ENCODE measurements around the gene LYZL4.

The LYZL4 gene, protein sequence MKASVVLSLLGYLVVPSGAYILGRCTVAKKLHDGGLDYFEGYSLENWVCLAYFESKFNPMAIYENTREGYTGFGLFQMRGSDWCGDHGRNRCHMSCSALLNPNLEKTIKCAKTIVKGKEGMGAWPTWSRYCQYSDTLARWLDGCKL

DNA sequence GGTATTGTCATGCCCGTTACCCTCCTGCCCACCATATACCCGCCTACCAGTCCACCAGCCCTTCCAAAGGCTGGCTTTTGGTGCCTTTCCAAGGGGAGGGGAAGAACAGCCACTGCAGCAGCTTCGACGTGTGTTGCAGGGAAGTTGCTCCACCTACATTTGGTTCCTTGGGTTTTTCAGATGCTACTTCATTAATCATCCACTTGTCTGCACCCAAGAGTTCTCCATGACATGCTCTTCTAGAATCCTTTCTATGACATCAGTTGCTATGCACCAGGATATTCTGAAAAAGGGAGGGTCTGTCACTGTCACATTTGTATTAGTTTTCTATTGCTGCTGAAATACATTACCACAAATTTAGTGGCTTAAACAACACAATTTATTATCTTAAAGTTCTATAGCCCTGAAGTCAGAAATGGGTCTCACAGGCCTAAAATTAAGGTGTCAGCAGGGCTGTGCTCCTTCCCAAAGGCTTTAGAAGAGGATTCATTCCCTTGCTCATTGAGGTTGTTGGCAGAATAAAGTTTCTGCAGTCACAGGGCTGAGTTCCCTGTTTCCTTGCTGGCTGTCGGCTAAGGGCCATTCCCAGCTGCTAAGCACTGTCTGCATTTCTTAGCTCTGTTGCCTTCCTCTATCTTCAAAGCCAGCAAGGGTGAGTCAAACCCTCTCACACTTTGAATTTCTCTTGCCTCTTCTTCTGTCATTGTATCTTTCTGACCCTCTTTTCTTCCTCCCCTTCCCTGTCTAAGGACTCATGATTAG is at the start of gene LYZL4:
LYZL4 (minus strand) TSS at position 241 of the 762 bp plus-strand sequence. CDS start 3,359 bp downstream, outside the sequence.
- FAIRE-seq = no peak

DNA sequence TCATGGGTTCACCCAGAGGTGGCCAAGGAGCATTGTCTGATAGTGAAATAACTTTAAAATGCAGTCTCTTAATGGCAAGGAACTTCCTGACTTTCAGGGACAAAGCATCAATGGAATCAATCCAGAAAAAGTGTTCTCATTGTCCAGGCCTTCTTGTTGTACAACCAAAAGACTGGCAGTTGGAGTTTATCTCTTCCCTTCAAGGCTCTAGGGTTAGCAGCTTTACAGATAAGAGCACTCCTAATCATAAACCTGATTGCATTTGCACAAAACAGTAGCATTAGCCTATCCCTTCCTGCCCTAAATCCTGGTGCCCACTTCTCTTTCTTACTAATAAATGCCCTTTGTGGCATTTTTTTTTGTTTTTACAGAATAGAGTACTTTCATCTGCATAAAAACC is 48.7 kb upstream of the LYZL4 start:
- FAIRE-seq = no peak

DNA sequence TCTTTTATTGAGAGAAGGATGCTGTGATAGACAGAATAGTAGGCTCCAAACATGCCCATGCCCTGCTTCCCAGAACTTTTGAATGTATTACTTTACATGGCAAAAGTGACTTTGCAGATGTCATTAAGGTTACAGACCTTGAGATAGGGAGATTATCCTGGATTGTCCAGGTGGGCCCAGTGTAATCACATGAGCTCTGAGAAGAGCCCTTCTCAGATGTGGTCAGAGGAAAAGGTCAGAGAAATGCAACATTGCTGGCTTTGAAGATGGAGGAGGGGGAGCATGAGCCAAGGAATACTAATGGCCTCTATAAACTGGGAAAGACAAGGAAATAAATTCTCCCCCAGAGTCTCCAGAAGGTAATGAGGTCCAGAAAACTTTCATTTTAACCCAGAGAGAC is 45.8 kb upstream of the LYZL4 start:
- no peak for FAIRE-seq

DNA sequence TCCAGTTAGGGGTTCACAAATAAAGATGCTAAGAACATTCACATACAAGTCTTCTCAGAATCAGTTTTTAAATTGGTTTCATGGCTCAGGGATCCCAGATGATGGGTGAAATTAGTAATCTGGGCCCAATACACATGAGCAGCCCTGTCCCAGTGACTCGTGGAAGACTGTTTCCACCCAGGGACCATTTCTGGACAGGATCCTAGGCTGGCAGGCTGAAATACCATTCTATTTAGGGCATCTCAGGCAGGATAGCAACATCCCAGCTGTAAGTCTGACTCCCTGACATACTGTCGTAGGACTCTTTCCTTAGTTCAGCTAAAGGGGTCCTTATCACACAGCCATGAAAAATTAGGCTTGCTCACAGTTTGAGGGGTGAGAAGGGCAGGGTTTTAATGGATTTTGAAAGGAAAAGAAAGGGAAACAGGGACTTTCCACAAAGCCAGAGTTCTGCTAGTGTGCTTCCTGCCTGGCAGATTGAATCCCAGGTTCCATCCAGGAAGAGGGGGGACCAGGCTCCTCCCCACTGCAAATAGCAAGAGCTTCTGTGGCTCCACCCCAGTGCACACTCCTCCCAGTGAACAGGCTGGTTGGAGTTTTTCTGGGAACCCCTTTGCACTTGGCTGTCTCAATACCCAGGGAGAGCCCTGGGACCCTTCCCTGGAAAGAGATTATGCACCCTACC is 41.3 kb upstream of the LYZL4 start:
- FAIRE-seq = no peak

DNA sequence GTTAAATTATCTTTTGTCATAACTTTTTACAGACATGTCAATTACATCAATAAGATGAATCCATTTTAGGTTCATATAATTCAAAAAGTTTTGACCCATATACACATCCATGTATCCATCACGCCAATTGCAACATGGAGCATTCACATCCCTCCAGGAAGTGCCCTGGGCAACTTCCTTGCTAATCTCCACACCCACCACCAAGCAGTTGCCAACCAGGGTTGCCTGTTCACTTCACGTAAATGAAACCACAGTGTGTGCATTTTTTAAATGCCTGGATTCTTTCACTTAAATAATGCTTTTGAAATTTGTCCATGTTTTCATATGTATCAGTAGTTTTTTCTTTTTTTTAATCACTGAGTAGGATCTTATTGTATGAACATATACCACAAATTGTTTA is 40.7 kb upstream of the LYZL4 start:
- FAIRE-seq = no peak

DNA sequence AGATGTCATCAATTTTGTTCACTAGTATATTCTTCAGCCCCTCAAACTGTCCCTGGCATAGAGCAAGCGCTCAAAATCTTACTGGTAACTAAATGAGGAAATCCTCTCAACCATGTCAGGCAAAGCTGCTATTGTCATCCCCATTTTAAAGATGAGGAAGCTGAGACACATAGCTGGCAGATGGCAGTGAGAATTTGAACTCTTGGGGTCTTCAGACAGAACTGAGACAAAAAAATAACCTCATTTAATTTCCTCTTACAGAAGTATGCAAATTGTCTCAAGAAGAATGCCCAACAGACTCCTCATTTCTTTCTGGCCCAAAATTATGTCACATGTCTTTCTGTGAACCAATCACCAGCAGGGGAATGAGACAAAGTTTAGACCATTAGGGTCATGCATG is 40.2 kb upstream of the LYZL4 start:
- FAIRE-seq = no peak

DNA sequence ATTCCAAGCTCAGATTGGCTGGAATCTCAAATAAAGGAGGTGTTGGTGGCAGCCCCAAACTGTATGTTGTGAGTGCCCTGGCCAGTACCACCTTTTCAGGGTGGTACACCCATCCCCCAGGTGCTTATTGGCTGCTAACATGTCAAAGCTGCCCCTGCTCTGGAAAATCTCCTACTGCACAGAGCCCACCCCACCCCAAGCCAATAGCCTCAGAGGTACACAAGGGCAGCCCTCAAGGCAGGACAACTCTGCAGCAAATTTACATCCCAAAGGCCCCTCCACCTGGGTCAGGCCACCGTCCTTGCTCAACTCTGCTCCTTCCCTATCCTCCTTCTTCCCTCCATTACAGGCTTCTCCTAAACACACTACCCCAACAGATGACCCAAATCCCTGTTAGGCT is 37.1 kb upstream of the LYZL4 start:
- FAIRE-seq = no peak

DNA sequence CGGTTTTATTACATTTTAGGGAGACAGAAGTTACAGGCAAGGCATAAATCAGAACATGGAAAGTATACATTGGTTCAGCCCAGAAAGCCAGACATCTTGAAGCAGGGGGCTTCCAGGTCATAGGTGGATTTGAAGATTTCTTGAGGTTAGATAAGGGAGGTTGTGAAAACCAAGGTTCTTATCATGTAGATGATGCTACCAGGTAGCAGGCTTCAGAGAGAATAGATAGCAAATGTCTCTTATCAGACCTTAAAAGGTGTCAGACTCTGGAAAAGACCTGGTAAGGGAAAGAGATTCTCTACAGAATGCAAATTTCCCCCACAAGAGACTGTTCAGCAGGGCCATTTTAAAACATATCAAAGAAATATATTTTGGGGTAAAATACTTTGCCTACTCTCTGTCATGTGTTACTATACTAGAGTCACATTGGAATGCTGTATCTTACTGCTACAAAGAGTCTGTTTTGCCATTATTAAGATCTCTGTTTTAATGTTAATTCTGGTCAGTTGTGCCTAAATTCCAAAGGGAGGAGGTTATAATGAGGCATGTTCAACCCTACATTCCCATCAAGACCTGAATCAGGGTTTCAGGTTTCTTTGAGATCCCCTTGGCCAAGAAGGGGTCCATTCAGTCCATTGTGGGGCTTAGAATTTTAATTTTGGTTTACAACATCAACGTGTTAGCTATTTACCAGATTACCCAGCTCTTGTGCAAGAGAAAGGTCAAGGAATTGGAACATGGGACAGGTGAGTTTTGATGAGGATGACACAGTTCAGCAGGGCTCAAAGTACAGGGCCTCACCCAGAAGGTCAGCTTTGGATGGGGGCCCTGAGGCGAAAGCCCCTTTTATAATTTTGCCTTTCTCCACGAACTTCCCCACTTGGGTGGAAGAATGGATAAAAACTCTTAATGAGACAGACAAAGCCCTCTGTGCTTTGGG is 36.0 kb upstream of the LYZL4 start:
- no peak for FAIRE-seq

DNA sequence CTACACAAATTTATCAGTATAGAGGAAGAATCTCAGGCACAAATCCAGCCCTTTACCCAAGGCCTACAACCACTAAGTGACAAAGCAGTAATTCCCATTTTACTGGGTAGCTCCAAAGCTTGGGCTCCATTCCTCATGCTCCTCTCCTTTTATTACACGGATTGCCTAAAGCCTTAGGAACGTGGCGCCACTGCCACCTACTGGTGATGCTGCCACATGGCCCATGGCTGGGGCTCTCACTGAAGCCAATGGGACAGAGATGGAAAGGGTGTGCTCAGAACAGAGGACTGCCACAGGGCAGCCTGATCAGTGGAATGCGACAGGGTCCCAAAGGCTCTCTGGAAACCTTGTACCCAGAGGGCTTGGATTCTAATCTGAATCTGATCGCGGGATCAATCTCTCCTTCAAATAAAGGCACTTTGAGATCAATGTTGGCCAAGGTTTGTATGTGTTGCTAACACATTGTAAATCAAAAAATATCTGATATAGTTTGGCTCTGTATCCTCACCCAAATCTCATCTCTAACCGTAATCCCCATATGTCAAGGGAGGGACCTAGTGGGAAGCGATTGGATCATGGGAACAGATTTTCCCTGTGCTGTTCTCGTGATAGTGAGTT is 33.5 kb upstream of the LYZL4 start:
- no peak for FAIRE-seq

DNA sequence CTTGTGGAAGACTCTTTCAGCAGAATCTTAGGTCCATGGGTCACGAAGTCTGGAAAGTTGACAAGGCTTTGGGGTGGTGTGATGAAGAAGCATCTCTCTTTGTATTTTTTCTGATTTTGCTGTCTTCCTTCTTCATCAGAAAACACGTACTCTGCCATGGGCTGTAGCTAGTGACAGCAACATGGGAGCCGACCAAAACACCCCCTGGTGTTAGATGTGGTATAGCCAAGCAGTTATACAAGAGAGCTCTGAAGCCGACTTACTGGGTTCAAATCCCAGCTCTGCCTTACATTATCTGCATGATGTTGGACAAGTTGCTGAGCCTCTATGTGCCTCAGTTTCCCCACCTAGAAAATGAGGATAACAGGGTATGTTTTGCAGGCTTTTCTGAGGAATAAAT is 32.9 kb upstream of the LYZL4 start:
- FAIRE-seq = no peak

DNA sequence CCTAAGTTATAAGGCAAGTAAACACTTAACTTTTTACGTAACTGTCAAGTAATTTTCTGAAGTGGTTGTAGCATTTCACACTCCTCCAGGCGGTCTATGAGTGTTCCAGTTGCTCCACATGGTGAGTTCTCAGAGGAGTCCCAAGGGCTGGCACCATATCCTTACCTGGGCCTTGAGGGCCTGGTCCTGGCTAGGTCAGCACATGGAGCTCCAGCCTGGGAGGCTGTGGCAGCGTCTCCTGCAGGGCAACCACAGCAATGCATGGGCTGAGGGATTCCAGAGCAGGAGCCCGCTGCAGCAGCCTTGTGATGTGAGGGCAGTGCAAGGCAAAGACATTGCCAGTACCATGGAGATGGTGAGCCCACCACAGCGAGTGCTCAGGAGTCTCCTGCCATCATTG is 32.2 kb upstream of the LYZL4 start:
- no peak for FAIRE-seq

DNA sequence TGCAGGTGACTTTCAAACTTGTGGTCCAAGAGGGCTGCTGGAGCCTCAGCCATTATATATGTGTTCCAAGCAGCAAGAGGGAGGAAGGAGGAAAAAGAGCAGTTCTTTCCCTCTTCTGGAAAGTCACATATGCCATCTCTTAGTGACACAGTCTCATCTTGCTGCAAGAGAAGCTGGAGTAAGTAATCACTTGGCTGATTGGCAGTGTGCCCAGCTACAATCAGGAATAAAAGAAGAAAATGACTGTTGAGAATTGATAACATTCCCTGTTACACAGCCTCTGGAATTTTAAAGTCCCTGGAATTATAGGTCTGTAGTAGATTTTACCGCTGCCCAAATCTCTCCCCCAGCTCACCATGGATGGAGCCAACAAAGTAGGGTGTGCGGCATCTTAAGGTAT is 31.4 kb upstream of the LYZL4 start:
- no peak for FAIRE-seq

DNA sequence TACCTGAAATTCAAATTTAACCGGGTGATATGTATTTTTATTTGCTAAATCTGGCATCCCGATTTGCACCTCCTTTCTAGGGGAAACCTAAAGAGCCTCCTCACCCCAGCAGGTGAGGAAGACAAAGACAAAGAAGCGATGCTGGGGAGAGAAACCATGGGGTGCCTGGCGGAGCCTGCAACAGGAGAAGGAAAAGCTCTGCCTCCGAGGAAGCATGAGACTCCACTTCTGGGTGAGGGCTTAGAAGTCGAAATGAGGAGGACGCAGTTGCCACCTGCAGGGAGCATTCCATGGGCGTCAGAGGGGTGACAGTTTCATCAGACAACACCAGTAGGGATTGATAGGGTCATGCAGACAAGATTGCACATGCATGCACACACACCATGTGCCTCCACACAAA is 30.5 kb upstream of the LYZL4 start:
- FAIRE-seq = no peak

DNA sequence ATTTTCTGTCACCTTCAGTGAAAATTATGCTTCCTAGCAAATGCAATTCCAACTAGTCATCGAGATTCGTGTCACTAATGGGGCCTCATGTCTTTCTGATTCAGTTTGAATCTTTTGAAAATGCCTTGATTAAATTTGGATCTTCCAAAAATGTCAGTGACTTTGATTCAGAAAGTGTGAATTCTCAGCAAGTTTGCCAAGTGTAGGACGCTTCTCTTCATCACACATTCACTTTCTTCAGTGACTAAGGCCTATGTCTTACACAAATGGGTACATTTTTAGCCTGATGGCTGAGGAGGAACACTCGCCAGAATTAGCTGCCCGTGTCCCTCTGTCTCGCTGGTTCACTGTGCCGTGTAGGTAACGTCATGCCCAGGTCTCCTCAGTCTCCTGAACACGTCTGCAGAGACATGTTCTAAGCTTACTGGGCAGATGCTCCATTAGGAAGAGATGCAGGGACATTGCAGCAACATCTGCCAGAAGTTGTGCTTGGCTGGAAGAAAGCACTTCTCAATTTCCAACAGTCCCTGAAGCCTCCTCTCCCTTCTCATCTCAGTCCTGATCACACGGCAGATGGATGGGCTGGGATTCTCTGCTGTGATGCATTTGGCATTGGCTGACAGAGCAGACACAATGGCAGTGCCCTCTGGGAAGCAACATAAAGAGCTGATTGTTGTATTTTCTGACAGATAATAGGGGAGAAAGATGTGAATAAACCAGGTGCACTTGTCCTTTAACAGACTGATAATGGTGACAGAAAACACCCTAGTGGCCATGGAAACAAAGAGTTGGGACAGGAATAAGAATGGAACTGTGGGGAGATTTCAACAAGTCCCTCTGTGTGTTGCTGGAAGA is 29.1 kb upstream of the LYZL4 start:
- FAIRE-seq = no peak

DNA sequence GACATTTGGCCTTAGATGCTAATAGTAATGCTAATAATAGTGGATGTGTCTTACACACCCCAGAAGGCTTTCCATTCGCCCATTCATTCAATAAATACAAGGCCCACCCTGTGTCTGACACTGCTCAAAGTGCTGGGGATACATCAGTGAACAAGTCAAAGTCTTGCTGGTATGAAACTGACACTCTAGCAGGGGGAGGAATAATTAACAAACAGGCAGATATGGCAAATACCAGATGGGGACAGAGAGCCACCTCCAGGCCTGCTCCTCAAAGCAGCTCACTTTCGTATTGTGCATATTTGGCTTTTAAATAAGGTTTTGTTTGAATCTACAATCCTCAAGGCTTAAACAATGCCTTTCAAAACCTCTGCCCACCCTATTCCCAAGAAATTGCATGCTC is 28.3 kb upstream of the LYZL4 start:
- no peak for FAIRE-seq

DNA sequence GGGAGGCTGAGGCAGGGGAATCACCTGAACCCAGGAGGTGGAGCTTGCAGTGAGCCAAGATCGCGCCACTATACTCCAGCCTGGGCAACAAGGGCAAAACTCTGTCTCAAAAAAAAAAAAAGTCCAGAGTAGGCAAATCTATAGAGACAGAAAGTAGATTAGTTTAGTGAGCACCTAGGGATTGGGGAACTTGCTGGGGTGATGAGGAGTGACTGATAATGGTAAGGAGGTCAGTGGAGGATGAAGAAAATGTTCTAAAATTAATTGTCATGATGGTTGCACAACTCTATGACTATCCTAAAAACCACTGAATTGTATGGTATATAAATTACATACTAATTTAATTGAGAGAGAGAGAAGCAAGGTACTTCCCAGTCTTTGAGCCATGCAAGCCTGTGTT is 27.8 kb upstream of the LYZL4 start:
- FAIRE-seq = no peak

DNA sequence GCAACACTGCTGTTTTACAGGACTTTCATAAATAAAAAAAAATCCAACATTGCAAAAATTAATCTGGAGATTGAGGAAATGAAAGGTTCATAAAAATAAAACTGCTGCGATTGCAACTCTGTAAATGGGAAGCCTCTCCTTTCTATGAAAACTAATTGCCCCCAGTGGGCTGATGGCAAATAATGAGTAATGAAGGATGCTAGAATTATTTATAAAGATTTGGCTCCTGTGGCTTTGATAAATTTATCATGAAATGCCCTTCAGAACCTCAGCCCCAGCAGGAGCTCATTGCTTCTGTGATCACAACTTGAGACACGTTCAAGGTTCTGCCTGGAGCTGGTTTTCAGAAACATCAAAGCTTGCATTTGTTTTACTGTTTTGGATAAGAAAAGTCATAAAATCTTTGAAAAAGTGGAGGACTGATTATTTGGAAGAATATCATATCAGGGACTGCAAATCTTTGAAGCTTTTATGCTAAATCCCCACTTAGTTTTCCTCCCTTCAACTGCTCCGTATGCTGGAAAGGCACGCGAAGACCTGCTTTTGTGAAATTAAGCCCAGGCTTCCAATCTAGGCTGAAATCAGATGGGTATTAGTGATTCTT is 24.5 kb upstream of the LYZL4 start:
- no peak for FAIRE-seq

DNA sequence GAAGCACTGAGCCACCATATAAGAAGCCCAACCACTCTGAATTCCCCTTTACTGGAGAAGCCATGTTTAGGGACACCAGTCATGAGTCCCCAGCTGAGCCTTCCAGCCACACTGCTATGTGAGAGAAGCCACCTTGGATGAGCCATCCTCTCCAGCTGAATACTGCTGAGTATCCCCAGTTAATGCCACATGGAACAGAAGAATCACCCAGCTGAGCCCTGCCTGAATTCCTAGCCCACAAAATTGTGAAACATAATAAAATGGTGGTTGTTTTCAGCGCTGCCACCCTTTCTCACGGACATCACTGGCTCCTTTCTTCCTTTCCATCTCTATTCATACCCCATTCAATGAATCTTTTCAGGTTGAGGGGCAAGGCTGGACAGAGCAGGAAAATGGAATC is 22.1 kb upstream of the LYZL4 start:
- FAIRE-seq = no peak

DNA sequence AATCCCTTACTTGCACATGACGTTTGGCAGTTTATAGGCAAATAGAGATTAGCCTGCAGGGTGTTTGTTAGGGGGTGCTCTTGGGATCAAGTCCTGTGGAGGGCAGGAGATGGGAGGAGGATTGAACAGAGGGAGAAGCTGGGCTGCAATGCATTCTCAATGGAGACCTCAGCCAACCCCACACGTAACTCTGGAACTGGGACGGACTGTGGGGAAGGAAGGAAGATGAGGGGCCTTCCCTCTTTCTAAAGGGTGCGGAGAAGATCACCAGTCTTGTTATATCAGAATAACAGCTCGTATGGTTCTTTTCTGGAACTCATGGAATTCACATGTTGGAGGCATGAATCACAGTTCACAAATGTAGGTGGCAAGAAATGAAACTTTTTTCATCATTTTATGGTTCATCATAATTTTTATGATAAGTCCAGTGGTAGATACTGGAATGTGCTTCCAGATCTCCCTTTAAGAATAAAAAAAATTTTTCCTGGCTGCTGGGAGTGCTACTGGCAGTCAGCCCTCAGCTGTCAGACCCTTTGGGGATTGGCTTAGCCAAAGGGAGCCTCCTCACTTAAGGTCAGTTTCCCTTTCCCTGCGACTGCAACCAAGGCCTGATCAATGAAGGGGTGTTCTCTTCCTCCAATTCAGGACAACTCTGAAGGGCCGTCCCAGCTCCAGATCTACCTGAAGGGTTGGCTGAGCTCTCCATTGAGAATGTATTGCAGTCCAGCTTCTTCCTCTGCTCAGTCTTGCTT is 20.5 kb upstream of the LYZL4 start:
- no peak for FAIRE-seq

DNA sequence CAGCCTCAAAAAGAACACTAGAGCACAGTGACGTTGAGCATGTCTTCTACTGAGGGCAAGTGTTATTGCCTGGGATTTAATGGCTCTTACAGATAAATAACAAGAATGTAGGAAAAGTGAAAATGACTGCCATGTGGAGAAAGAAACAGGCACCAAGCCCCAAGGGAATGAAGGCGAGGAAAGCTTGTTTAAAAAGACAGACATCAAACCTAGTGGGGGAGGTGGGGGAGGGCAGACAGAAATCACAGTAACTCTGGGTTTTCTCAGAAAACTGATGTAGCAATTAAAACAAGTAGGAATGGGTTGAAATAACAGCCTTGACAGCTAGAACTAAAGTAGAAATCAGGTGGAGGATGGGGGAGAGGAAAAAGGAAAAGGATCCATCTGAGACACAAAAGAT is 18.4 kb upstream of the LYZL4 start:
- FAIRE-seq = no peak

Measured in colon (tissue), 2 donors.